Large intestine (tissue), 1 donor: ENCODE results near the gene HIVEP3. TPM values are rescaled to one million over a fixed set of nuclear protein-coding genes. Genes with fewer than 3 reads are reported as not detected.

Experiments
- polyA plus RNA-seq: library from polyadenylated mRNA; unstranded; fragments of 120-200 nt; gene quantifications from one replicate; pipeline ENCODE4 v1.2.1, GENCODE V29; 2013

HIVEP3 gene
- polyA plus RNA-seq, 1 donor, result 2.6 TPM

Other genes with a start within 250 kb of the HIVEP3 start
- gene GUCA2B, start 234.5 kb upstream of the HIVEP3 start, polyA plus RNA-seq, result 72.5 TPM
- 68.7 TPM for gene GUCA2A, start 245.8 kb upstream of the HIVEP3 start, polyA plus RNA-seq